ENCODE measurements around the gene APOB. TPM values are rescaled to one million over a fixed set of nuclear protein-coding genes. Genes with fewer than 3 reads are reported as not detected.

APOB gene
- polyA plus RNA-seq, 2 of the 4 experiments (the other 2 are of a cell fraction): under 0.01 TPM; not detected in 1

GRCh38 chr2:20989404-20989803, 54.5 kb downstream of the APOB start:
- Histone ChIP-seq H3K4me3 (no peak overlapping the region), H3K9me3 (no peaks in the 10 kb centered on the region), H3K4me1 (no peaks in the 10 kb centered on the region), H3K27ac (no peak overlapping the region), H3K4me2 (no peak overlapping the region)
- TF ChIP-seq RFX5 (IDR thresholded peaks at IDR 0.05) (no peak), BHLHE40 (IDR thresholded peaks at IDR 0.05; ENCODE audit: low read depth, low read length) (no peak), TFCP2L1 (CRISPR knock-in tag; IDR thresholded peaks at IDR 0.05) (no peak), CHD2 (IDR thresholded peaks at IDR 0.05; ENCODE audit: low read length, partially characterized antibody) (no peak), CBX2 (IDR thresholded peaks at IDR 0.05; ENCODE audit: borderline replicate concordance, low read depth) (no peak), JUN (IDR thresholded peaks at IDR 0.05) (no peak), CEBPB (IDR thresholded peaks at IDR 0.05) (no peak), POLR2A (IDR thresholded peaks at IDR 0.05; ENCODE audit: low read length) (no peak)
- TF ChIP-seq, protein P1, sequence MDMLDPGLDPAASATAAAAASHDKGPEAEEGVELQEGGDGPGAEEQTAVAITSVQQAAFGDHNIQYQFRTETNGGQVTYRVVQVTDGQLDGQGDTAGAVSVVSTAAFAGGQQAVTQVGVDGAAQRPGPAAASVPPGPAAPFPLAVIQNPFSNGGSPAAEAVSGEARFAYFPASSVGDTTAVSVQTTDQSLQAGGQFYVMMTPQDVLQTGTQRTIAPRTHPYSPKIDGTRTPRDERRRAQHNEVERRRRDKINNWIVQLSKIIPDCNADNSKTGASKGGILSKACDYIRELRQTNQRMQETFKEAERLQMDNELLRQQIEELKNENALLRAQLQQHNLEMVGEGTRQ (IDR thresholded peaks at IDR 0.05): no peak
- FAIRE-seq (no peak), ATAC-seq (no peak), DNase-seq (ENCODE audit: low read depth in 1 of 2, low spot score in 1 of 2) (no peak)
- 100% methylated on average over 1 of the region's 1 CpG for WGBS (ENCODE audit: missing lambda C conversion rate)
- CTCF ChIA-PET: no interaction called here
- POLR2A ChIA-PET: no interaction called here

GRCh38 chr2:20988905-20989304, 55.0 kb downstream of the APOB start:
- ChIA-PET POLR2A (no interaction called here), CTCF (interaction anchor here (0.9 kb wide), 1 partner anchor 327 kb away, joined by 6 read pairs; no protein-coding TSS in a partner anchor)
- TF ChIP-seq TFCP2L1 (CRISPR knock-in tag; IDR thresholded peaks at IDR 0.05): no peak
- TF ChIP-seq FOSL2 (IDR thresholded peaks at IDR 0.05): no peak
- TF ChIP-seq FOSL2 (CRISPR knock-in tag; IDR thresholded peaks at IDR 0.05): no peak
- TF ChIP-seq KDM5A (IDR thresholded peaks at IDR 0.05): no peak
- TF ChIP-seq ZFP36 (IDR thresholded peaks at IDR 0.05; ENCODE audit: borderline replicate concordance, partially characterized antibody): no peak
- TF ChIP-seq POLR2A (IDR thresholded peaks at IDR 0.05; ENCODE audit: low read length): no peak
- no peak for TF ChIP-seq EP300 (IDR thresholded peaks at IDR 0.05)
- TF ChIP-seq NPAS2 (CRISPR knock-in tag; IDR thresholded peaks at IDR 0.05; ENCODE audit: borderline replicate concordance): no peak
- no peak for TF ChIP-seq NFE2L2 (conservative IDR thresholded peaks at IDR 0.05; ENCODE audit: low read length)
- TF ChIP-seq MYC (IDR thresholded peaks at IDR 0.05; ENCODE audit: borderline replicate concordance, low read length): no peak
- Histone ChIP-seq H3K9me3 (no peaks in the 10 kb centered on the region), H3K4me2 (no peak overlapping the region), H3K27ac (no peak overlapping the region), H3K4me1 (no peaks in the 10 kb centered on the region), H3K4me3 (no peak overlapping the region)
- DNase-seq (ENCODE audit: low read depth in 1 of 2, low spot score in 1 of 2): no peak
- FAIRE-seq: no peak
- no peak for ATAC-seq
- 0% methylated on average over 3 of the region's 4 CpGs for WGBS (ENCODE audit: missing lambda C conversion rate)

DNA sequence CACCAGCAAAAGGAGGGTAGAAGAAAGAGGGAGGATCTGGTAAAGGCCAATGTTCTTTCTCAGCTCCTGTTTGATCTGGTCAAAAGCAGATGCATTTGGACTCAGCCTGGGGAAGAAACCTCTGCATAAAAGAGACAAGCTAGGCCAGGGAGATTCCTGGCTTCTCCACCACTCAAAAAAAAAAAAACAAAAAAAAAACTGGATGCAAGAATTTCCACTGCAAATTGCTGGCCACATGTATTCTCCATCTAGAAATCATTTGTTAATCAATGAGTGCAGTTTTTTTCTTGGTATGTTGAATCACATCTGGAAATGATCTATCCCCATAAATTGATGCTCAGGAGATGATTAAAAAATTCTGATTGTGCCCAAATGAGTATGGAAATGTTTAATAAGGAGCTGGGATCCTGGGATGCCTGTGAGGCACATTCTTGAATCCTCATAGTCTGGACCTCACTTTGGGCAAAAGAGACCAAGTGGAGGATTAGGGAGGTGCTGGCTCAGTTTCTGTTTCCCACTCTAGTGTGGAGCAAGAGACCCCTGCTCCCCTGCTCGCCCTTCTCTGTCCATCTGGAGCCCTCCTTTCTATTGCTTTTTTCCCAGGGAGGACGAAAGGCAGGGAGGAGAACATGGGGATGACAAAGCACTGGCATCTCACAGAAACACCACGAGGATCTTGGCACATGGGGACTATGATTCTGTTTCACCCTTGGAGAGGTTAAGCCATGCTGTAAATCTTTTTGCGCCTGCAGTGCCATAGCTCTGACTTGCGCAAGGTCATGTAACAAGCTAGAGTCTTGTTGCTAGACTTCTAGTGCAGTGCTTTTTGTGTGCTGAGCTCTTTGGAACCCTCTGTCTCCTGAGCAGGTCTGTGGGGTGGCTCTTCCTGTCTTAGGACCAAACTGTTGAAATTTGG, 57.6 kb downstream of the APOB start:
- CTCF ChIA-PET: interaction anchor here (0.6 to 2.5 kb wide), 5 partner anchors 12 to 991 kb away, joined by 3 to 14 read pairs (median 3); no protein-coding TSS in a partner anchor
- POLR2A ChIA-PET: no interaction called here
- TF ChIP-seq E2F6 (IDR thresholded peaks at IDR 0.05; ENCODE audit: borderline replicate concordance, low read depth): no peak
- TF ChIP-seq, protein P2, sequence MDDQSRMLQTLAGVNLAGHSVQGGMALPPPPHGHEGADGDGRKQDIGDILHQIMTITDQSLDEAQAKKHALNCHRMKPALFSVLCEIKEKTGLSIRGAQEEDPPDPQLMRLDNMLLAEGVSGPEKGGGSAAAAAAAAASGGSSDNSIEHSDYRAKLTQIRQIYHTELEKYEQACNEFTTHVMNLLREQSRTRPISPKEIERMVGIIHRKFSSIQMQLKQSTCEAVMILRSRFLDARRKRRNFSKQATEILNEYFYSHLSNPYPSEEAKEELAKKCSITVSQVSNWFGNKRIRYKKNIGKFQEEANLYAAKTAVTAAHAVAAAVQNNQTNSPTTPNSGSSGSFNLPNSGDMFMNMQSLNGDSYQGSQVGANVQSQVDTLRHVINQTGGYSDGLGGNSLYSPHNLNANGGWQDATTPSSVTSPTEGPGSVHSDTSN (IDR thresholded peaks at IDR 0.05): no peak
- TF ChIP-seq BHLHE40 (IDR thresholded peaks at IDR 0.05; ENCODE audit: low read depth, low read length): no peak
- no peak for TF ChIP-seq HOXB13 (CRISPR knock-in tag; IDR thresholded peaks at IDR 0.05; ENCODE audit: low read depth)
- TF ChIP-seq RAD21 (conservative IDR thresholded peaks at IDR 0.05 in 1 of 2, IDR thresholded peaks at IDR 0.05 in 1 of 2): no peak
- no peak for TF ChIP-seq EP300 (IDR thresholded peaks at IDR 0.05)
- no peak for TF ChIP-seq TFCP2L1 (CRISPR knock-in tag; IDR thresholded peaks at IDR 0.05)
- TF ChIP-seq RCOR1 (IDR thresholded peaks at IDR 0.05; ENCODE audit: low read depth, low read length): no peak
- no peak for TF ChIP-seq ZSCAN20 (CRISPR knock-in tag; IDR thresholded peaks at IDR 0.05)
- TF ChIP-seq SMC3 (IDR thresholded peaks at IDR 0.05): no peak
- TF ChIP-seq MAZ (IDR thresholded peaks at IDR 0.05; ENCODE audit: borderline replicate concordance, low read depth, low read length): no peak
- TF ChIP-seq MAFK (IDR thresholded peaks at IDR 0.05; ENCODE audit: partially characterized antibody): no peak
- TF ChIP-seq EHF (CRISPR knock-in tag; IDR thresholded peaks at IDR 0.05): no peak
- TF ChIP-seq CHD4 (IDR thresholded peaks at IDR 0.05; ENCODE audit: borderline replicate concordance): no peak
- TF ChIP-seq, protein P1 (IDR thresholded peaks at IDR 0.05): no peak
- TF ChIP-seq FOXS1 (CRISPR knock-in tag; IDR thresholded peaks at IDR 0.05): no peak
- TF ChIP-seq FOSB (CRISPR knock-in tag; IDR thresholded peaks at IDR 0.05): no peak
- TF ChIP-seq HOXB5 (CRISPR knock-in tag; IDR thresholded peaks at IDR 0.05): no peak
- no peak for TF ChIP-seq CBX2 (IDR thresholded peaks at IDR 0.05; ENCODE audit: borderline replicate concordance, low read depth)
- TF ChIP-seq RFX5 (IDR thresholded peaks at IDR 0.05): no peak

More for the DNA sequence above, 57.6 kb downstream of the APOB start:
- no peak for ATAC-seq
- H3K4me1 ChIP-seq: no peaks in the 10 kb centered on the region
- 31% methylated on average over 5 of the region's 5 CpGs for WGBS (ENCODE audit: missing lambda C conversion rate)
- no peaks in the 10 kb centered on the region for H3K9me3 ChIP-seq
- H3K4me3 ChIP-seq: no peak overlapping the region
- H3K27ac ChIP-seq: no peak overlapping the region
- FAIRE-seq: no peak
- DNase-seq (ENCODE audit: low read depth in 1 of 2, low spot score in 1 of 2): no peak
- no peak overlapping the region for H3K4me2 ChIP-seq

All from A549 (cell line).